Measurements from ENCODE around the gene JAKMIP1. TPM values are rescaled to one million over a fixed set of nuclear protein-coding genes. Genes with fewer than 3 reads are reported as not detected.
"Not testable (repeated sequence)": the region's sequence is repeated elsewhere in the genome, so short reads cannot be mapped to it uniquely, and the experiment has no call there.

JAKMIP1 gene
- polyA plus RNA-seq, 3 donors, result 0.08 TPM; not detected in 2

DNA sequence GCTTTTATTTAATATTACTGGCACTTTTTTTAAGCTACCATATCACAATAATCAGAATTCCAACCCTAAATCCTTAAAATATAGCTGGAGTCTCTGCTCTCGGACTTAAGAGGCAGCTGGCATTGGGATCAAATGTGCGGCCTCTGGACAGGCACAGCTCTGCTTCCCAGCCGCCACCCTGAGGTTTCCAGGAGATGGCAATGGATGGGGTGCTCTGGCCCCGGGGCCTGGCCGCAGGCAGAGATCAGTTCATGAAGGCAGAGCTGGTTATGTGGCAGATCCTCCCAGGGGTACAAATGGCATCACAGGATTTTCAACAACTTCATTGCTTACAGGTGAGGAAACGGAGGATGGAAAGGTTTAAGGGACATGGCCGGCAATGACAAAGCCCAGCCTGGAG is 57.8 kb downstream of the JAKMIP1 start:
- Histone ChIP-seq H3K9me3 (replicated peaks in 1 of 2; ENCODE audit: control insufficient read depth in 1 of 2, insufficient read depth in 1 of 2, low read length in 2 of 2) (peaks cover 0 to 13% of the 10 kb centered on the region in 2 donors), H3K36me3 (replicated peaks in 1 of 2; ENCODE audit: control insufficient read depth in 1 of 2, insufficient read depth in 2 of 2, low read length in 2 of 2) (no peaks in the 10 kb centered on the region), H3K27me3 (ENCODE audit: control insufficient read depth in 2 of 2, insufficient read depth in 2 of 2, low read length in 2 of 2) (no peaks in the 10 kb centered on the region), H3K9ac (ENCODE audit: insufficient read depth, low read length, poor library complexity, severe bottlenecking) (no peak overlapping the region), H4K20me1 (ENCODE audit: insufficient read depth, low read length) (no peaks in the 10 kb centered on the region), H3K4me3 (replicated peaks in 1 of 3; ENCODE audit: low read depth in 2 of 3, low read length in 3 of 3) (no peak overlapping the region), H3K79me2 (ENCODE audit: insufficient read depth, low read length) (no peaks in the 10 kb centered on the region), H2AFZ (ENCODE audit: insufficient read depth, low read depth, low read length, poor library complexity, severe bottlenecking) (no peak overlapping the region), H3K4me1 (ENCODE audit: control insufficient read depth in 1 of 2, insufficient read depth in 2 of 2, low read length in 2 of 2) (no peaks in the 10 kb centered on the region), H3K27ac (ENCODE audit: low read depth in 1 of 2, low read length in 2 of 2) (no peak overlapping the region), H3K4me2 (replicated peaks; ENCODE audit: extremely low read depth, low read length, poor library complexity, severe bottlenecking) (no peak overlapping the region)
- Mint-ChIP-seq H3K4me1 (no peaks in the 10 kb centered on the region), H3K27ac (no peak overlapping the region), H3K4me3 (no peak overlapping the region), H3K36me3 (no peaks in the 10 kb centered on the region), H3K27me3 (ENCODE audit: low read depth in 3 of 3) (peaks cover 0 to 4% (median 1%) of the 10 kb centered on the region in 3 donors), H3K9me3 (peaks cover 0 to 18% (median 10%) of the 10 kb centered on the region in 7 donors)
- no peak for DNase-seq
- WGBS (ENCODE audit: insufficient coverage), result 88% methylated on average over 5 of the region's 7 CpGs
- intact Hi-C loops (cut with micrococcal nuclease), result no loop called here
- TF ChIP-seq, protein P1, sequence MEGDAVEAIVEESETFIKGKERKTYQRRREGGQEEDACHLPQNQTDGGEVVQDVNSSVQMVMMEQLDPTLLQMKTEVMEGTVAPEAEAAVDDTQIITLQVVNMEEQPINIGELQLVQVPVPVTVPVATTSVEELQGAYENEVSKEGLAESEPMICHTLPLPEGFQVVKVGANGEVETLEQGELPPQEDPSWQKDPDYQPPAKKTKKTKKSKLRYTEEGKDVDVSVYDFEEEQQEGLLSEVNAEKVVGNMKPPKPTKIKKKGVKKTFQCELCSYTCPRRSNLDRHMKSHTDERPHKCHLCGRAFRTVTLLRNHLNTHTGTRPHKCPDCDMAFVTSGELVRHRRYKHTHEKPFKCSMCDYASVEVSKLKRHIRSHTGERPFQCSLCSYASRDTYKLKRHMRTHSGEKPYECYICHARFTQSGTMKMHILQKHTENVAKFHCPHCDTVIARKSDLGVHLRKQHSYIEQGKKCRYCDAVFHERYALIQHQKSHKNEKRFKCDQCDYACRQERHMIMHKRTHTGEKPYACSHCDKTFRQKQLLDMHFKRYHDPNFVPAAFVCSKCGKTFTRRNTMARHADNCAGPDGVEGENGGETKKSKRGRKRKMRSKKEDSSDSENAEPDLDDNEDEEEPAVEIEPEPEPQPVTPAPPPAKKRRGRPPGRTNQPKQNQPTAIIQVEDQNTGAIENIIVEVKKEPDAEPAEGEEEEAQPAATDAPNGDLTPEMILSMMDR (IDR thresholded peaks at IDR 0.05), result no peak

DNA sequence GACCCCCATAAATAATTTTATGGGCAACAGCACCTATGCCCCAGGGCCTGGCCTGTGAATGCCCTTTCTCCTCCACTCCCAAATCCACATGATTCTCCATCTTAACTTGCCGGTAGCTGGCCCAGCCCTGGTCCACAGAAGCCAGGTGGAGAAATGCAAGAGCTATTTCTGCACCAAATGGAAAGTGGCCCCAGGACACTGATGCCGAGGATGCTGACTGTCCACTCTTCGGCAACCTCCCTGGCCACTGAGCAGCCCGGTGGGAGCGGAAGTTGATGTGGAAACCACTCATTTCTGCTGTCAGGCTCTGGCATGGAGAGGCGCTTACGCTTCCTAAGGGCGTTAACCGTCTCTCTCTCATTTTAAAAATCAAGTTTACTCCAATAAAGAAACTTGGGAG is 58.8 kb downstream of the JAKMIP1 start:
- Histone ChIP-seq H3K36me3 (replicated peaks in 1 of 2; ENCODE audit: control insufficient read depth in 1 of 2, insufficient read depth in 2 of 2, low read length in 2 of 2) (no peaks in the 10 kb centered on the region), H3K4me2 (replicated peaks; ENCODE audit: extremely low read depth, low read length, poor library complexity, severe bottlenecking) (no peak overlapping the region), H3K27me3 (ENCODE audit: control insufficient read depth in 2 of 2, insufficient read depth in 2 of 2, low read length in 2 of 2) (no peaks in the 10 kb centered on the region), H3K9me3 (replicated peaks in 1 of 2; ENCODE audit: control insufficient read depth in 1 of 2, insufficient read depth in 1 of 2, low read length in 2 of 2) (peaks cover 0 to 13% of the 10 kb centered on the region in 2 donors), H2AFZ (ENCODE audit: insufficient read depth, low read depth, low read length, poor library complexity, severe bottlenecking) (no peak overlapping the region), H3K4me3 (replicated peaks in 1 of 3; ENCODE audit: low read depth in 2 of 3, low read length in 3 of 3) (no peak overlapping the region), H3K9ac (ENCODE audit: insufficient read depth, low read length, poor library complexity, severe bottlenecking) (no peak overlapping the region), H3K4me1 (ENCODE audit: control insufficient read depth in 1 of 2, insufficient read depth in 2 of 2, low read length in 2 of 2) (no peaks in the 10 kb centered on the region), H3K27ac (ENCODE audit: low read depth in 1 of 2, low read length in 2 of 2) (no peak overlapping the region), H4K20me1 (ENCODE audit: insufficient read depth, low read length) (no peaks in the 10 kb centered on the region), H3K79me2 (ENCODE audit: insufficient read depth, low read length) (no peaks in the 10 kb centered on the region)
- Mint-ChIP-seq H3K27ac (no peak overlapping the region), H3K4me3 (no peak overlapping the region), H3K27me3 (ENCODE audit: low read depth in 3 of 3) (peaks cover 0 to 4% (median 1%) of the 10 kb centered on the region in 3 donors), H3K36me3 (no peaks in the 10 kb centered on the region), H3K4me1 (no peaks in the 10 kb centered on the region), H3K9me3 (peaks cover 0 to 15% (median 10%) of the 10 kb centered on the region in 7 donors)
- WGBS (ENCODE audit: insufficient coverage), result 90% methylated on average over 4 of the region's 9 CpGs
- intact Hi-C loops (cut with micrococcal nuclease), result no loop called here
- no peak for DNase-seq
- TF ChIP-seq, protein P1 (IDR thresholded peaks at IDR 0.05), result no peak

DNA sequence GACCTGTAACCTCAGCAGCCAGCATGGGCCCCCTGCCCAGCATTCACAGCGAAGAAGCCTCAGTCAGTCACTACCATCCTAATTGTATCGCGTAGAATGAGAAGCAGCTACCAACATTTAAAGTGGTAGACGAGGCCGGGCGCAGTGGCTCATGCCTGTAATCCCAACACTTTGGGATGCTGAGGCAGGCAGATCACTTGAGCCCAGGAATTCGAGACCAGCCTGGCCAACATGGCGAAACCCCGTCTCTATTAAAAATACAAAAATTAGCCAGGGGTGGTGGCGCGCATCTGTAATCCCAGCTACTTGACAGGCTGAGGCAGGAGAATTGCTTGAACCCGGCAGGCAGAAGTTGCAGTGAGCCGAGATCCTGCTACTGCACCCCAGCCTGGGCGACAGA is 59.3 kb downstream of the JAKMIP1 start:
- H3K27ac Mint-ChIP-seq; DNase-seq; H3K9ac ChIP-seq (ENCODE audit: insufficient read depth, low read length, poor library complexity, severe bottlenecking); H3K79me2 ChIP-seq (ENCODE audit: insufficient read depth, low read length); H2AFZ ChIP-seq (ENCODE audit: insufficient read depth, low read depth, low read length, poor library complexity, severe bottlenecking); intact Hi-C loops (cut with micrococcal nuclease); H3K4me2 ChIP-seq (replicated peaks; ENCODE audit: extremely low read depth, low read length, poor library complexity, severe bottlenecking); H3K36me3 Mint-ChIP-seq; H3K27me3 Mint-ChIP-seq (ENCODE audit: low read depth in 3 of 3); H3K36me3 ChIP-seq (replicated peaks in 1 of 2; ENCODE audit: control insufficient read depth in 1 of 2, insufficient read depth in 2 of 2, low read length in 2 of 2); H3K4me1 ChIP-seq (ENCODE audit: control insufficient read depth in 1 of 2, insufficient read depth in 2 of 2, low read length in 2 of 2); H3K27me3 ChIP-seq (ENCODE audit: control insufficient read depth in 2 of 2, insufficient read depth in 2 of 2, low read length in 2 of 2); H3K4me1 Mint-ChIP-seq; H4K20me1 ChIP-seq (ENCODE audit: insufficient read depth, low read length); H3K27ac ChIP-seq (ENCODE audit: low read depth in 1 of 2, low read length in 2 of 2); H3K4me3 Mint-ChIP-seq; H3K4me3 ChIP-seq (replicated peaks in 1 of 3; ENCODE audit: low read depth in 2 of 3, low read length in 3 of 3): not testable (repeated sequence)
- H3K9me3 ChIP-seq (replicated peaks in 1 of 2; ENCODE audit: control insufficient read depth in 1 of 2, insufficient read depth in 1 of 2, low read length in 2 of 2), result peaks cover 0 to 13% of the 10 kb centered on the region in 2 donors
- peaks cover 0 to 14% (median 10%) of the 10 kb centered on the region in 7 donors for H3K9me3 Mint-ChIP-seq
- 96% methylated on average over 13 of the region's 14 CpGs for WGBS (ENCODE audit: insufficient coverage)

Measured in CD14-positive monocyte (primary cell).